Fibroblast of lung (primary cell): ENCODE data around the gene DNAJC1. TPM values are rescaled to one million over a fixed set of nuclear protein-coding genes. Genes with fewer than 3 reads are reported as not detected.

ENCODE experiments used
- DNase-seq, 2 donors: peaks; one replicate each; pipeline versions ENCODE4 v3.0.0 to v3.0.0-alpha.2; 2010; ENCODE audit warnings: low read depth in 2 of 2
- H2AFZ ChIP-seq: 2 replicates; pipeline ENCODE4 v1.5.1; 2012; ENCODE audit warnings: low read length, control low read depth, inconsistent platforms
- H3K27ac ChIP-seq: 2 replicates; pipeline ENCODE4 v1.5.1; 2011; ENCODE audit warnings: low read length, control low read depth; ENCODE audit not compliant: insufficient read depth
- H3K27me3 ChIP-seq: 2 replicates; pipeline ENCODE4 v1.5.1; 2011; ENCODE audit warnings: mild to moderate bottlenecking, low read length; ENCODE audit not compliant: control insufficient read depth, insufficient read depth
- H3K36me3 ChIP-seq: 2 replicates; pipeline ENCODE4 v1.5.1; 2011; ENCODE audit warnings: low read length; ENCODE audit not compliant: control insufficient read depth, insufficient read depth
- H3K4me1 ChIP-seq: 2 replicates; pipeline ENCODE4 v1.5.1; 2011; ENCODE audit warnings: low read length; ENCODE audit not compliant: control insufficient read depth, insufficient read depth; ENCODE audit errors: extremely low read depth
- H3K4me2 ChIP-seq: 2 replicates; pipeline ENCODE4 v1.5.1; 2011; ENCODE audit warnings: low read length, control low read depth; ENCODE audit not compliant: insufficient read depth; ENCODE audit errors: extremely low read depth
- H3K4me3 ChIP-seq, 4 experiments: fragments of 200-600 bp in 1 of 4; sonication (generic) in 1 of 4; replicated peaks in 1 of 4; 2 replicates each; pipeline ENCODE4 v1.5.1; 2011 to 2016; ENCODE audit warnings: low read length in 4 of 4, low read depth in 3 of 4, mild to moderate bottlenecking in 3 of 4, control low read depth in 2 of 4, inconsistent platforms in 1 of 4, mixed read lengths in 1 of 4; ENCODE audit not compliant: insufficient read depth in 1 of 4; ENCODE audit errors: control extremely low read depth in 1 of 4
- H3K79me2 ChIP-seq: 2 replicates; pipeline ENCODE4 v1.5.1; 2012; ENCODE audit warnings: mild to moderate bottlenecking, low read length, inconsistent platforms; ENCODE audit not compliant: control insufficient read depth, insufficient read depth
- H3K9ac ChIP-seq: 2 replicates; pipeline ENCODE4 v1.5.1; 2011; ENCODE audit warnings: mild to moderate bottlenecking, low read length, control low read depth; ENCODE audit not compliant: insufficient read depth
- H3K9me3 ChIP-seq: 2 replicates; pipeline ENCODE4 v1.5.1; 2012; ENCODE audit warnings: low read depth, low read length; ENCODE audit not compliant: control insufficient read depth, insufficient read depth
- H4K20me1 ChIP-seq: 2 replicates; pipeline ENCODE4 v1.5.1; 2011; ENCODE audit warnings: low read length; ENCODE audit not compliant: control insufficient read depth, insufficient read depth; ENCODE audit errors: extremely low read depth
- EZH2 ChIP-seq: IDR thresholded peaks from 2 replicates; pipeline ENCODE4 v1.5.1; 2012; ENCODE audit warnings: low read length, control low read depth, mild to moderate bottlenecking; ENCODE audit errors: missing control alignments
- polyA plus RNA-seq, 2 donors: library from polyadenylated mRNA; depleted of rRNA in 1 of 2; stranded (reverse) in 1 of 2; unstranded in 1 of 2; fragments of >200 nt; gene quantifications; 2 replicates each; pipeline ENCODE4 v1.2.1, GENCODE V29; 2011 to 2012; ENCODE audit warnings: missing spikeins in 1 of 2
- total RNA-seq: library from RNA; depleted of rRNA; stranded (reverse); fragments of >200 nt; gene quantifications from 2 replicates; pipeline ENCODE4 v1.2.1, GENCODE V29; 2014
- TF ChIP-seq, protein P1 (sequence below), 2 donors: IDR thresholded peaks in 1 of 2; conservative IDR thresholded peaks in 1 of 2; 1 replicate in 1 of 2; 2 replicates in 1 of 2; pipeline ENCODE4 v1.5.1; 2011 to 2012; ENCODE audit warnings: low read length in 2 of 2, control low read depth in 1 of 2, inconsistent platforms in 1 of 2, low read depth in 1 of 2, mild to moderate bottlenecking in 1 of 2

DNAJC1 gene
- total and polyA plus RNA-seq, 2 donors (not counting 1 experiment from before 2014, with no cell fraction given), result 27.7 to 46.2 TPM

DNA sequence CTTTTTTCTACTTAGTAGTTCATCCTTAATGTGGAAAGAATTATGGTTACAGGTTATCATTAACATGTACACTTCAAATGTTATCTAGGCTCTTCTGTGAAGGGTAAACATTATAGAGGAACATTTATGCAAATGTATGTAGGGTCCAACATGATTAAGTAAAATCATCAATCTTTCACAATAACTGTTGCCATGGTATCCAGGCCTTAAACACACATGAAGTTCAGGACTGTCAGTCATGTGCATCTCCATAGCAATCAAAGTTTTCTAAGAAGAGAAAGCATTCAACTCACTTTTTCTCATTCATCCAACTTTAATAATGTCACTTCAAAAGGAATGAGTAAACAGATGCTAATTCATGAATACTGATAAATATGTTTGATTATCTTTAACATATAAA, 83.6 kb downstream of the DNAJC1 start:
- H3K9me3 ChIP-seq, result no peaks in the 10 kb centered on the region

DNA sequence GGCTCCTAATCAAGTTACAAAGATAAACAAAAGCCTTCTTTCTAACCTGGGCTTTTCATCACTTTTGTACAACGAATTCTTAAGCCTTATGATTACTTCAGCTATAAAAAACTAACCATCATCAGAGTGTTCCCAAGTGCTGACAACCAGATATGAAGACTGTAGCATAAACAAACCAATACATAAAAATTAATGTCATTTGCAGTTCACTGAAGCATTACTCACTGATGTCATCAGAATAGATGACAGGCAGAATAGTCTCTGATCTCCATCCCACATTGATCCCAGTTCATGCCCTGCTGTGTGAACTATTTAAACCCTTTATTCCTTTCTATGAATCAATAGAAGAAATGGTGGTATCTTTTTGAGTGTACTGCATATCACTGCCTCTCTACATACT, 84.4 kb downstream of the DNAJC1 start:
- no peak for DNase-seq
- no peak overlapping the region for H2AFZ ChIP-seq

More for the DNA sequence above, 83.6 kb downstream of the DNAJC1 start:
- no peak overlapping the region for H3K27ac ChIP-seq
- H3K4me3 ChIP-seq, result no peak overlapping the region
- H3K79me2 ChIP-seq, result no peaks in the 10 kb centered on the region
- H3K36me3 ChIP-seq, result no peaks in the 10 kb centered on the region
- H3K9ac ChIP-seq, result no peak overlapping the region
- DNase-seq, result no peak
- H4K20me1 ChIP-seq, result no peaks in the 10 kb centered on the region
- H2AFZ ChIP-seq, result no peak overlapping the region
- TF ChIP-seq, protein P1, sequence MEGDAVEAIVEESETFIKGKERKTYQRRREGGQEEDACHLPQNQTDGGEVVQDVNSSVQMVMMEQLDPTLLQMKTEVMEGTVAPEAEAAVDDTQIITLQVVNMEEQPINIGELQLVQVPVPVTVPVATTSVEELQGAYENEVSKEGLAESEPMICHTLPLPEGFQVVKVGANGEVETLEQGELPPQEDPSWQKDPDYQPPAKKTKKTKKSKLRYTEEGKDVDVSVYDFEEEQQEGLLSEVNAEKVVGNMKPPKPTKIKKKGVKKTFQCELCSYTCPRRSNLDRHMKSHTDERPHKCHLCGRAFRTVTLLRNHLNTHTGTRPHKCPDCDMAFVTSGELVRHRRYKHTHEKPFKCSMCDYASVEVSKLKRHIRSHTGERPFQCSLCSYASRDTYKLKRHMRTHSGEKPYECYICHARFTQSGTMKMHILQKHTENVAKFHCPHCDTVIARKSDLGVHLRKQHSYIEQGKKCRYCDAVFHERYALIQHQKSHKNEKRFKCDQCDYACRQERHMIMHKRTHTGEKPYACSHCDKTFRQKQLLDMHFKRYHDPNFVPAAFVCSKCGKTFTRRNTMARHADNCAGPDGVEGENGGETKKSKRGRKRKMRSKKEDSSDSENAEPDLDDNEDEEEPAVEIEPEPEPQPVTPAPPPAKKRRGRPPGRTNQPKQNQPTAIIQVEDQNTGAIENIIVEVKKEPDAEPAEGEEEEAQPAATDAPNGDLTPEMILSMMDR (conservative IDR thresholded peaks at IDR 0.05 in 1 of 2, IDR thresholded peaks at IDR 0.05 in 1 of 2; ENCODE audit: low read depth in 1 of 2, low read length in 2 of 2), result no peak
- no peak for TF ChIP-seq EZH2
- no peaks in the 10 kb centered on the region for H3K4me1 ChIP-seq
- no peak overlapping the region for H3K4me2 ChIP-seq
- no peaks in the 10 kb centered on the region for H3K27me3 ChIP-seq

DNA sequence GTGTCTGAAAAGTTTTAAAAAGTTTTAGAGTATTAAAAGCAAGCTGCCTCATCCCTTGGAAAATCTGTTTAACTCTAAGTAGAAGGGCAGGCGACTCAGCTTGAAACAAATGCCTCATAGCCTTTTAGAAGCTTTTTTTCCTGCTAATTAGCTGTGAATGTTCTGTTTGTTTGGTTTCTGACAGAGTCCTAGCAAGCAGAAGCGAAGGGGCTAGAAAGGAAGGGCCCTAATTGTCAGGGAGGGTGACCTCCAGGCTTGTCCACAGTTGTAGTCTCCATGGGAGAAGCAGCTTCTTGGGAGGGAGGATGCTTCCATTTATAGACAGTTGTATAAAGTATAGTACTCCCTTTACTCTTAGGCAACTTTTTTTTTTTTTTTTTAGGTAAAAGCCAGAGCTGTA, 90.9 kb downstream of the DNAJC1 start:
- H3K36me3 ChIP-seq, result no peaks in the 10 kb centered on the region
- DNase-seq, result no peak

More for the DNA sequence above, 84.4 kb downstream of the DNAJC1 start:
- H3K27me3 ChIP-seq, result no peaks in the 10 kb centered on the region
- no peak overlapping the region for H3K4me3 ChIP-seq
- no peaks in the 10 kb centered on the region for H3K9me3 ChIP-seq
- no peak overlapping the region for H3K4me2 ChIP-seq
- TF ChIP-seq, protein P1 (conservative IDR thresholded peaks at IDR 0.05 in 1 of 2, IDR thresholded peaks at IDR 0.05 in 1 of 2; ENCODE audit: low read depth in 1 of 2, low read length in 2 of 2), result no peak
- TF ChIP-seq EZH2, result no peak
- H3K36me3 ChIP-seq, result no peaks in the 10 kb centered on the region
- H3K27ac ChIP-seq, result no peak overlapping the region
- H4K20me1 ChIP-seq, result no peaks in the 10 kb centered on the region
- no peaks in the 10 kb centered on the region for H3K79me2 ChIP-seq
- no peak overlapping the region for H3K9ac ChIP-seq
- no peaks in the 10 kb centered on the region for H3K4me1 ChIP-seq

More for the DNA sequence above, 90.9 kb downstream of the DNAJC1 start:
- Histone ChIP-seq H3K4me2 (no peak overlapping the region), H3K4me1 (no peaks in the 10 kb centered on the region), H3K27me3 (no peaks in the 10 kb centered on the region), H4K20me1 (no peaks in the 10 kb centered on the region), H3K79me2 (no peaks in the 10 kb centered on the region), H3K27ac (no peak overlapping the region), H3K4me3 (no peak overlapping the region), H3K9me3 (no peaks in the 10 kb centered on the region), H2AFZ (no peak overlapping the region), H3K9ac (no peak overlapping the region)
- TF ChIP-seq, protein P1 (conservative IDR thresholded peaks at IDR 0.05 in 1 of 2, IDR thresholded peaks at IDR 0.05 in 1 of 2; ENCODE audit: low read depth in 1 of 2, low read length in 2 of 2), result no peak
- TF ChIP-seq EZH2, result no peak
